ENCODE measurements around the gene CCDC3. TPM values are rescaled to one million over a fixed set of nuclear protein-coding genes. Genes with fewer than 3 reads are reported as not detected.

CCDC3 gene
- total RNA-seq, 1 donor from 2014 or later, result under 0.01 TPM

DNA sequence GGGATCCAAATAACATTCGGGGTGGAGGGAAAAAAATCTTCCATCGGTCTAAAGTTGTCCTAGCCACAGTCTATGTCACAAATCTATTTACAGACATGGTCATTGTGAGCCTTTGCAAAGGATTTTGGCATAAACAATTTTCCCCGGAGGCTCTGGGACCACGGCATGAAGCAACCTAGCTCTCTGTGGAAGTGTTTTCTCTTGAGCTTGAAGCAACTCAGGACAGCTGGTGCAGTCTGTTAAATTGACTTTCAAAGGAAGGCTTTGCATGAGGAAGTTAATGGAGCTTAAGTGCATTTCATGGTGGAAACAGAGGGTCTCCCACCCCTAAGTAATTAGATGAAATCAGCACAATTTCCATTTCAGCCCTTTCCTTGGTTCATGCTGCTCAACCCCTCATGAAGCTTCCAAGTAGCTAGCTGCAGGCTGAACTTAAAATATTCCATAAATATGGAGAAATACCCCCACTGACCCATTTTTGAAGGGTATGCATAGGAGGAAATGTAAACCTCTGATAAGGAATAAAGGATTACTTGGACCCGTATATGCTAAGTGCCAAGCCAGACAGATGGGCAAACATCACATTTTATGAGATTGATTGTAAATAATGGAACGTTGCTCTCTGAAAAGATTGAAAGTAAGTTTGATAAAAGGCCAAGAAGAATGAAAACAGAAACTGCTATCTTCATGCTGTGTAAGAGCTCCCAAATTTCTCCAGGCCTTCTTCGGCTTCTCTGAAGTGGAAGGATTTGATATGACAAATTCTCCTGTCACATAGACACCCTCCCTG lies 39.9 kb downstream of the CCDC3 start:
- DNase-seq (ENCODE audit: low read depth), result no peak

DNA sequence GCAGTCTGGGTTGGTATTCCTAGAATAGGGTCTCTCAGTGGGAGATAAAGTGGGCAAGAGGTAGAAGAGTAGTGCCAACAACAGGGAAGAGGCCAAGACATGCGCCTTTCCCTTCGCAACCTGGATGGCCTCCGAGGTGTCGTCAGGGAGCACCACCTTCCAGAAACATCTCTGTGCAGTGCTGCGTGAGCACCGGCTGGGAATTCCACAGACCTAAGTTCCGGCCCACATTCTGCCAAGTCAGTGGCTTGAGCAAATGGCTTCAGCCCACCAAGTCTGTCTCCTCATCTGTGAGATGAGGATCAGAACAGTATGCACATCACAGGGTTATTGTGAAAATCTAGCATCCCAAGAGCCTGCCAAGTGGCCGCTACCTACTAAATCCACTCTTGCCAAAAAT lies 40.6 kb downstream of the CCDC3 start:
- DNase-seq (ENCODE audit: low read depth), result no peak

DNA sequence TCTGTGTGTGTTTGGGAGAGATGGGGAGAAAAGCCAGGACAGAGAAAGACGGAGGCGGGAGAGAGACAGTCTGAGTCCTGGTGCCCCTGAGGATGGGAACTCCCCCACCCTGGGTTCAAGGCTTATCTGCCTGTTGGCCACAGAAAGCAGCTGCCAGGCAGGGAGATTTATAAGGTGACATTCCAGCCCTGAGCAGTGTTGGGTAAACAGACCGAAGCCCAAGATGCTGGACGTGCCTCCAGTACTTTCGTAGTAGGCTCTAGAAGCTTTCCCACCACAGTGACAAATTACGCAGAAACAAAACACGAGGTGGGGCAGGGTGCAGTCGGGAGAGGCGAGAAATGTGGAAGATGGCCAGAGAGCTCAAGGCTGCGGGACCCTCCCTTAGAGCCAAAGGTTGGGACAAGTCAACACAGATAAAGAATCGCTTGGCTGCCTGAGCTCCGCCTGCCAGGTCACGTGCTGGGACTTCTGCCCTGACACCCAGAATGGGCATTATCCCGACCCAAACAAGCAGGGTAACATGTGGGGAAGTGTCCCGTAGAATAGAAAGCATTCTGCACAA lies 41.1 kb downstream of the CCDC3 start:
- no peak for DNase-seq (ENCODE audit: low read depth)

DNA sequence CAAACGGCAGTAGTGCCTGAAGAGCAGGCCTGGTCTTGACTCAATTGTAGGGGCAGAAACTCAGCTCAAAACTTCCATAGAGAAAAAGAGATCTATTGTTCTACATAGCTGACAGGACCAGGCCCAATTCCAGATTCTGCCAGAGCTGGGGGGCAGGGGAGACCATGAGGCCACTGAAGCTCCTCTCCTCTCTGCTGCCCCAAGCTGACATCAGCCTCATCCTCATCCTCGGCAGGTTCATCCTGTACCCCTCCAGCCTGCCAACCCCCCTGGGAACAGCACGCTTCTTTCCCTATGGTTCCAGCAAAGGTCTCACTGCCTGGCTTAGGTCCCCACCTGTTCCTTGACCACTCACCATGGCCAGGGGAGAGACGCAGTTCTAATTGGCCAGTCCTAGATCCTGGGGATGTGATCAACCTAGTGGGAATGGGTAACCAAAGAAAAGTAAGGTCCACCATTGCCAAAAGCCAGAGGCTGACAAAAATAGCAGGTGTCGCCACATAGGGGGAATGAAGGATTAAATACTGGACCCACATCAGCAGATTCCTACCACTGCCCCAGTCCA lies 42.9 kb downstream of the CCDC3 start:
- DNase-seq (ENCODE audit: low read depth), result no peak

DNA sequence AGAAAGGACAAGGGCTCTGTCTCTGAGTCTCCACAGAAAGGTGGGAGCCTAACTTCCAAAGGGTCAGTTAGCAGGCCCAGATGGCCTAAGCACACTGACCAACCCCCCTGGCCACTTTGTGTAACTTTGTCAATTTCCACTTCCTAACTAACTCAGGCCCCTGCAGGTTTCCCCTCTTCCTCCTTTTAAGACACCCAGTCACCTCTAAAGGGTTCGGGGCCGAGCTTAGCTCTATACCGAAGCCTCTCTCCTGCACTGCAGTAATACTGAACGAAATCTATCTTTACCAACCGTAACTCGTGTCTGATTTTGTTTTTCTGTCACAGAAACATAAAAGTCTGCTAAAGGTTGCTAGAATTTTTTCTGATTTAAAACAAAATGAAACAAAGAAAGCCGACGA lies 44.4 kb downstream of the CCDC3 start:
- DNase-seq (ENCODE audit: low read depth), result no peak

DNA sequence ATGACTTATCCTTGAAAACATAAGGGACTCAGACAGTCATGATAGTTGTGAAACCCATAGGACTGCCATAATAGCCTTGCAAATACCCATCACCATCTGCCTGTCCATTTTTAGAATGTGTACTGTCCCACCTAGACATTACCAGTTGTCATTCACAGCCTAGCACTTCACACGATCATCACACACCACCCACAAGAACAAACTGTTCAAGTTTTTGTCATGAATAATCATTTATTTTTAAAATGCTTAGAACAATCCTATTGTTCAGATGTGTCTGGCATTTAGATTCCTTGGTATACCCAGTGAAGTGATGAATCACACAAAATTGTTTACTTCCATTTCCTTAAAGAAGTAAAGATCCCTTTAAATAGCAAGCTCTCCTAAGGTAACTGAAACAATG lies 46.6 kb downstream of the CCDC3 start:
- no peak for DNase-seq (ENCODE audit: low read depth)

DNA sequence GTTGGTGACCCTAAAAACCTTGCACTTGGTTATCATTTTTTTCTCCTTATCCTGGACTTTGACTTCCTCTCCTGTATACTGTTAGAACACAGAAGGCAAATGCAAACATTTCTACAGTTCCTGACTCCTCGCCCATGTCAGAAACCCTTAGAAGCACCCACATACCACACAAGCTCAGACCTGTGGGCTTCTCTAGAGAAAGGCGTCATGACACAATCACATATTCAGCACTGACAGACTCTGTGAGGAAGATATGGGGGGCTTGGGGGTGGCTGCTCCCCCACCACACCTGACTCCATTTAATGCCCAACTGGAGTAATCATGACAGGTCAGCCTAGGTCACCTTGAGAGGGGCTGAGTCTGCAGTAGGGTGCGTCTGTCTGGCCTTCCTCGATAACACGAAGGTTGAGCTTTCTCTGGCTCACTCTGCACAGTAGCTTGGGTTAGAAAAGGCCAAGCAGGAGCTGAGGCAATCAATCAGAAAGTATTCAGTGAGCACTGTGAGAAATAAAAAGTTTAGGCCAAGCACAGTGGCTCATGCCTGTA lies 50.9 kb downstream of the CCDC3 start:
- no peak for DNase-seq (ENCODE audit: low read depth)

DNA sequence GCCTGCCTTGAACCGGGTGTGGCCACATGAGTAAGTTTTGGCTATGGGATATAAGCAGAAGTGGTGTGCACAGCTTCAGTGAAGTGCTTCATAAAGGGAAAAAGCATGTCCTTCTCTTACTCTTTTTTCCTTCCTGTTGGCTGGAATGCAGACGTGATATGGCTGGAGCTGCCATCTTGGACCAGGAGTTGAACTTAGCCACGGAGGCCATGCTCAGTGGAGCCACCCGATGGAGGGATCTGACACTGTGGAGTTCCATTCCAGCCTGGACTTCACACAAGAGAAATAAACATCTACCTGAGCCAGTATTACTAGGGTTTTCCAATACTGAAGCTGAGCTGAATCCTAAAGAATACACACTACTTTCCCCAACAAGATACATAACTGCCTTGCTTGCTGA lies 52.3 kb downstream of the CCDC3 start:
- DNase-seq (ENCODE audit: low read depth), result no peak

DNA sequence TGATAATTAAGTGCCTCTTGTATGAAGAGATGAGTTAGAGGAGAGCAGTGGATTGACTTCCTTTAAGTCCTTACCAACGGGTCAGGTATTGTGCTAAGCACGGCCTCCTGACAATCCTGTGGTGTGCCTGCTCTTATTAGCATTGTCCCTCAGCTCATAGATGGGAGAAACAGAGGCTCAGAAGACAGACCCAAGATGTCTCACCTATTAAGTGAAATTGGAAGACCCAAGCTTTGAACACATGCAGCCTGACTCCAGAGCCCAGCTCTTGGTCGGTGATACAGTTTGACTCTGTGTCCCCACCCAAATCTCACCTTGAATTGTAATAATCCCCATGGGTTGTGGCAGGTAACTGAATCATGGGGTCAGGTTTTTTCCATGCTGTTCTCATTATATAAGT lies 53.8 kb downstream of the CCDC3 start:
- no peak for DNase-seq (ENCODE audit: low read depth)

DNA sequence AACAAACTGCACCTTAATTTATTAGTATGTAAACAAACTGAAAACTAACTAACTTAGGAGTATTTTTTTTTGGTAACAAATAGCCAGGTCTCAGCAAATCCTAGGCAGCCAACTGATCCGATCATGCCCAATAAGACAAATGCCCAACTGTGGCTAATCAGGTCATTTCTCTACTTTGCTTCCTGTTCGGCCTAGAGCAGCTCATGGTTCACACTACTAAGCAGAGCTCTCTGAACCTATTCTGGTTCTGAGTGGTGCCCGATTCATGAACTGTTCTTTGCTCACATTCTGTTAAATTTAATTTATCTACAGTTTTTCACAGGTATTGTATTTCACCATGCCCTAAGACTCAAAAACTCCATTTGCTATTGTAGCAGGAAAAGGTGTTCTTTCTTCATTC lies 55.1 kb downstream of the CCDC3 start:
- DNase-seq (ENCODE audit: low read depth), result no peak

DNA sequence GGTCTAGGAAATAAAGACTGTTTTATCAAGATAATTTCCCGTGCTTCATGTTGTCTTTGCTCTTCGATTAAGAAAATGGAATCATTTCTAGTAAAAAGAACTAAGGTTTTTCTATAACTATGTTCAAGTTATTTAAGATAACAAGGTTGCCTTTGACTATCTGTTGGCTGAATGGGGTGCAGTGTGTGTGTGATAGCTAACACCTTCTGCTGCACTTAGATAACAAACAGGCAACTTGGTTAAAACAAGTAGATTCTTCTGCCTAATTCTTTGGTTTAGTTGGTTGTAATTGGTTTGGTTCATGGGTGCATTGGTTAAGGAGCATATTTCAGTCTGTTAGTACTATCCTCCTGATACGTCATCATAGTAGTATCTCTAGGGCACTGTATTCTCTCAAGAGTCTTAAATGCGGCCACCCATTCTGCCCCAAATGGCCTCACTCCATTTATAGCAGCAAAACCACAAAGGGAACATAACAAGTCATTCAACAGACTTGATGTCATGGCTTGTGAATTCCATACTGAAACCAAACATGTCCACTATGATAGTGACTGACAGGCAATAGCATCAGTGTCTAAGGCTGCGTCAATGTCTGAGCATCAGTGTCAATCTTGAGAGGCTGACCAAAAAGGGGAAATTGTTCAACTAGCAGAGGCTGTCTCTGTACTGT lies 55.7 kb downstream of the CCDC3 start:
- no peak for DNase-seq (ENCODE audit: low read depth)

DNA sequence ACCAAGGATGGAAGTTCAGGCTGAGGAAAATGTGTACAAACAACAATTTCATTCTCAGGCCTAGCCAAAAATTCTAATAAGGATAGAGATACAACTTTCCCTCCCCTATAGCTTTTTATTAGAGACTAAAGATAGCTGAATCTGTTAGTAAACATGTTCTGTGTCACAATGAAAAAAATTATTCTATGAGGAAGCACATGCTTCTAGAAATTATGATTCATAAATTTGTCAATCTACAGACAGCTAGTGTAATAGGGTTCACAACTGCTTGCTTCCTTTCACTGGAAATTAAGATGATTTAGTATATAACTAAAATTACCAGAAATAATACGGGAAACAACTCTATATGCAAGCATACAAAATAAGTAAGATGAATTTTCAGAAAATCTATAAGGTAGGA lies 56.6 kb downstream of the CCDC3 start:
- no peak for DNase-seq (ENCODE audit: low read depth)

DNA sequence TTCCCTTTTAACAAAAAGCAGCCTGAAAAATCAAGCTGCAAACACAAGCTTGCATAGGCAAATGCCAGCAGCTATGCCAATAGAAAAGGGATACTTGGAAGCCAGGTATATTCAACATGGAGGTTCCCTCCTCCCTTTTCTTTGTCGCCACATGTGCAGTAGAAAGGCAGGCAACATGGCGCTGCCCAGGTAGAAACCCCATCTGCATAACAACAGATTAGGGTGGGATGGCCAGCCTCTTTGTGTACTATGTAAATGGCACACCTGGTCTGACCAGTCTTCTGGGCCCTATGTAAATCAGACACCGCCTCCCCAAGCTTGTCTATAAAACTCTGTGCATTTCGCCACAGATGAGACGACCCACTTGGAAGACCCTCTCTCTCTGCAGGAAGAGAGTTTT lies 58.1 kb downstream of the CCDC3 start:
- DNase-seq (ENCODE audit: low read depth), result no peak

DNA sequence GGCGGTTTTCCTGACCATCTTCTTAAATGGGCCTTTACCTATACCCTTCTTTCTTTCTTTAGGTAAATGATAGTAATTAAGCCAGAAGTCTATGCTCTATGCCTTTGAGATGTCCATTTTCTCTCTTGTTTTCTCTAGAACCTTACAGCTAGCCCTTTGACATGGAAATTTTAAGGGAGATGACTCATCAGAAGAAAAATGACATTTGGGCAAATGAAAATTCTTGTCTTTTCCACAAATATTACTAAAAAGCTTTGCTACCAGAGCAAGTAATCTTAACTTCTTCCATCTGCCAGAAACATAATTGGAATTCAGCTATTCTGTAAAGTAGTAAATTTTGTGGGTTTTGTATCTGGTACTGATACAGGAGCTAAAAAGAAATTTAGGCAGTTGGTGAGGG lies 59.5 kb downstream of the CCDC3 start:
- no peak for DNase-seq (ENCODE audit: low read depth)

DNA sequence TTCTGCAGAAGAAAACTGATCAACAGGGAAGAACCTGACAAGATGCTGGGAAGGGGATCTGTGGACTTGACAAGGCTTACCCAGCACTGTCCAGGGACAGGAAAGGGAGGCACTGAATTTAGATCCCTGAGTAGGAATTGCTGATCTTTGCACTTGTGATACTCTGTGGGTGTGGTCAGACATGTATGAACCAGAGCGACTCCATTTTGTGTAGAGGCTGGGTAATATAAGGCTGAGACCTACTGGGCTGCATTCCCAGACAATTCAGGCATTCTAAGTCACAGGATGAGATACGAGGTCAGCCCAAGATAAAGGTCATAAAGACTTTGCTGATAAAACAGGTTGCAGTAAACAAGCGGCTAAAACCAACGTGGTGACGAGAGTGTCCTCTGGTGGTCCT lies 60.7 kb downstream of the CCDC3 start:
- no peak for DNase-seq (ENCODE audit: low read depth)

DNA sequence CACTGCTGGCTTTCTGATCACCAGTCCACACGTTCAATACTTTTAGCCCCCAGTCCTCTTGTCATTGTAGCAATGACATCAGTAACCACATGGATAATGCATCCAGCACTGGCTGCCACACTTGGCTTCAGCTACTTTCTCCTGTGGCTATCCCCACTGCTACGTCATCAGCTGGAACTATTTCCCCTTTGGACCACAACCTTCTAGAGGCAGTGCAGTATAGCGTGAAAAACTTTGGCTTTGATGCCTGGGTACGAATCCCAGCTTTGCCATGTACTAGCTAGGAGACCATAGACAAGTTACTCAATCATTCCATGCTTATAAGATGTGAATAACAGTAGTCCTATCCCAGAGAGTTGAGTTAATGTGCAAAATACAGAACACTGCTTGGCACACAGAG lies 63.2 kb downstream of the CCDC3 start:
- DNase-seq (ENCODE audit: low read depth), result no peak

DNA sequence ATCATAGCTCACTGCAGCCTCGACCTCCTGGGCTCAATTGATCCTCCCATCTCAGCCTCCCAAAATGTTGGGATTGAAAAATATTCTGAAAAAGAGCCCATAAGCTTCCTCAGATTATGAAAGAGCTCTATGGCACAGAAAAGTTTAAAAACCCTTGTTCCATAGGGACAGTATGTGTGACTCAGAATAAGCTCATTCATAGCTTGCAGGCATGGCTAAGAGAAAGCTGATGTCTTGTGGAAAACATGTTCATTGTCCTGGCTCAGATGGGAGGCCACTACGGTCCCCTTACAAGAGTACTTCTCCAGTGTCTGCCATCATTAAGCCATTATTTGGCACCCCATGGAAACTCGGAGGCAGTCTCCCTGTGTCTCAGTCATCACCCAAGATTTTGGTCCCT lies 64.0 kb downstream of the CCDC3 start:
- DNase-seq (ENCODE audit: low read depth), result no peak

DNA sequence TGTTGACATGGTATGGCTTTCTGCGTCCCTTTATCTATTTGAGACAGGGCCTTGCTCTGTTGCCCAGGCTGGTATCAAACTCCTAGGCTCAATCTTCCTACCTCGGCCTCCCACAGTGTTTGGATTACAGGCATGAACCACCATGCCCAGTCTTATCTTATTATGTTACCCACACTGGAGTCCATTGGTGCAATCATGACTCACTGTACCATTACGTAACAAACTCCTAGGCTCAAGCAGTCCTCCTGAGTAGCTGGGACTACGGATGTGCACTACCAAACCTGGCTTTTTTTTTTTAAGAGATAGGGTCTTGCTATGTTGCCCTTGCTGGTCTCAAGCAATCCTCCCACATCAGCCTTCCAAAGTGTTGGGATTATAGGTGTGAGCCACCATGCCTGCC lies 66.7 kb downstream of the CCDC3 start:
- peak; percentile 7 for DNase-seq (ENCODE audit: low read depth)

DNA sequence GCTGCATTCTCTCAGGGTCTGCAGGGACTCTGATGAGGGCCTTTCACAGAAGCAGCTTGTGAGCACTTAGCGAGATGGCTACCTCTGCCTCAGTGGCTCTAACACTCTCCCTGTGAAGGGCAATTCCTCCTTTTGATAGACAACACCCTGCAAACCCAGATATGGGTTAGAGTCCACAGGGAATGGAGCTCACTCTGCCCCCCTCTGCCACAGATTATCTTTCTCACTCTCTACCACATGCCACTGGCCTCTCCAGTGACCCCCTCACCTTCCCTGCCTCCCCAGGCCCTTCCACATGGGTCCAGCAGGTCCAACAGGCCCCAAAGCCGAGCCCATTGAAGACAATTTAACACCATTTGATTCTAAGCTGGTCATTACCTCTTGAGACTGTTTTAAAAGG lies 72.1 kb downstream of the CCDC3 start:
- DNase-seq (ENCODE audit: low read depth), result no peak

DNA sequence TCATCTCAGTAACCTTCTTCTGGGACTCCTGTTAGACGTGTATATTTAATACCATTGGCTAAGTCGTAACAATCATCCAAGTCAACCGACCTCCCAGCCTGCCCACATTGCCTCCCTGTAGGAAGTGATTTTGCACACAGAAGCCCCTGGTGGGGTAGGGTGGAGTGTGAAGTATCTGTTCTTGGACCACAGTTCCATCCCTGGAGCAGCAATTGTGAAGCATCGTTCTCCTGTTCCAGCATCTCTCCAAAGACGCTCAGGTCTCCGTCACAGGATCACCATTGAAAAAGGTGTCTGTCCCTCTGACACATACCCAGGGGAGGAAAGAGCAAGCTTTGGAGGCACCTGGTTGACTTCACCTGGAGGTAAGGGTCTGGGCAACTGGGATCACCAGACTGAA lies 72.9 kb downstream of the CCDC3 start:
- no peak for DNase-seq (ENCODE audit: low read depth)

DNA sequence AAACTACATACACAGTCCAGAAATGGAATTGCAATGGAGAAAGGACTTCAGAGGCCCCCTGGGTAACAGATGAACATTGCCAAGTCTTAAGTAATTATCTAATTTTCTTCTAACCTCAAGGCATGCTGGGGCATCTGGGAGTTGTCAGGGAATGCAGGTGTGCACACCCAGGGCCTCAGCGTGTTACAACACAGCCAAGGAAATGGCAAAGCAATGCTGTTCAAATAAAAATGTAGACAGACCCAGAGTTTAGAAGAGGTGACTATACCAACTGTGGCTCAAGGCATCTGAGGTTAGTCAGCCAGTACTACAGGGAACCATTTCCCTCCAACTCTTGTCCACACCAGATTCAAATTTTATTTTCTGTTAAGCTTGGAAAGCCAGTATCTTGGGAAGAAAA lies 73.6 kb downstream of the CCDC3 start:
- DNase-seq (ENCODE audit: low read depth), result no peak

DNA sequence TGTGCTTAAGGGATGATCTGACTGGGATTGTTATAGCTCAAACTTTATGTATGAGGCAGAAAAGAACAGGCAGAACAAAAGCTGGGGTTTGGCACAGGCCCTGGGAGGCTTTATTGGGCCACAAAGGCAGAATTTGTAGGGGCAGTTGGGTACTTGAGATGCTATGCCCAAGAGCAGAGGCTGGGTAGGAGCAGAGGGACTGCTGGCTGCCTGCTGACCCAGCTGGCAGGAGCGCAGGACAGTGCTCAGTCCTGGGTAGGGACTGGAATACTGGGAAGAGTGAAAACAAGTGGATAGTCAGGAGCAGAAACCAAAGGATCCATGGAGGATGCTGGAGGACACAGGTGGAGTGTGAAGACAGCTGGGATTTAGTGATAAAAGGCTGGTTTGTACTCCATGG lies 75.7 kb downstream of the CCDC3 start:
- DNase-seq (ENCODE audit: low read depth), result no peak

DNA sequence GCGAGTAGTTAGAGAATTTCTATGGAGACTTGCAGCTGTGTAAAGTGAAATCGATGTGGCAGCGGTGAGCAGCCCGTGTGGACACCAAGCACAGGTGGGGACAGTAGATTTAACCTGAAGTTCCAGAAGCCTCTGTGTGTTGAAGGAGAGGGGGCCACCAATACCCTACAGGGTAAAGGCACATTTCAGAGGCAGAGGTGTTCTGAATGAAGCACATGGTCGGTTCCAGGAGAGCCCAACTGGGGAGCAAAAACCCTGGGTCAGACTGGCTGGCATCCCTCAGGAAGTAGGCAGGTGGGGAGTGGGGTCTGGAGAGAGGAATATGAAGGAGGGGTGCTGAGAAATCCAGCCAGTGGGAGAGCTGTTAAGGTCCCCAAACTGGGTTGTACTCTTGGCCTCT lies 76.6 kb downstream of the CCDC3 start:
- no peak for DNase-seq (ENCODE audit: low read depth)
